T-cell (primary cell): ENCODE results near the gene MAP2K6. TPM values are rescaled to one million over a fixed set of nuclear protein-coding genes. Genes with fewer than 3 reads are reported as not detected.

Source experiments
- ATAC-seq, 4 experiments: fragments of 200-7000 bp in 3 of 4; fragments of 150-1000 bp in 1 of 4; cut with Tn5 transposase; replicated peaks in 1 of 4; 1 replicate in 3 of 4; 2 replicates in 1 of 4; pipeline ENCODE4 v1.10.0; 2021; ENCODE audit warnings: moderate library complexity in 3 of 4, mild to moderate bottlenecking in 2 of 4, moderate number of reproducible peaks in 1 of 4
- CTCF ChIA-PET, 2 donors: fragments of 300-600 bp; sonication (Branson Sonifier 250); formaldehyde crosslinking; loops; one replicate each; lab custom pipeline; 2022; ENCODE audit warnings: antibody characterized with exemption in 2 of 2; lab: Charles Lee
- POLR2A ChIA-PET, 2 donors: fragments of 300-600 bp; sonication (Branson Sonifier 250); formaldehyde crosslinking; loops; one replicate each; lab custom pipeline; 2022; ENCODE audit warnings: antibody characterized with exemption in 2 of 2; lab: Charles Lee
- DNase-seq, 35 experiments: peaks; one replicate each; pipeline versions ENCODE4 v3.0.0 to v3.0.0-alpha.2; 2013 to 2023
- H3K27ac ChIP-seq: one replicate; pipeline ENCODE4 v1.5.1; 2013; ENCODE audit warnings: low read length
- H3K27me3 ChIP-seq, 2 experiments: replicated peaks in 1 of 2; 1 replicate in 1 of 2; 2 replicates in 1 of 2; pipeline versions ENCODE4 v1.6.1 to v1.7.0; 2013; ENCODE audit warnings: low read length in 1 of 2, mixed read lengths in 1 of 2; ENCODE audit not compliant: control insufficient read depth in 2 of 2, insufficient read depth in 2 of 2; ENCODE audit errors: extremely low read depth in 1 of 2
- H3K36me3 ChIP-seq, 2 donors: 1 replicate in 1 of 2; 2 replicates in 1 of 2; pipeline versions ENCODE4 v1.6.1 to v1.7.0; 2013; ENCODE audit warnings: low read length in 1 of 2; ENCODE audit not compliant: control insufficient read depth in 2 of 2, insufficient read depth in 1 of 2; ENCODE audit errors: extremely low read depth in 1 of 2
- H3K4me1 ChIP-seq, 2 experiments: 1 replicate in 1 of 2; 2 replicates in 1 of 2; pipeline versions ENCODE4 v1.6.1 to v1.7.0; 2013; ENCODE audit warnings: low read length in 2 of 2, mixed read lengths in 1 of 2; ENCODE audit not compliant: insufficient read depth in 2 of 2, control insufficient read depth in 1 of 2; ENCODE audit errors: extremely low read depth in 1 of 2
- H3K4me3 ChIP-seq, 2 donors: 1 replicate in 1 of 2; 2 replicates in 1 of 2; pipeline versions ENCODE4 v1.5.1 to v1.7.0; 2013; ENCODE audit warnings: mild to moderate bottlenecking in 2 of 2, low read length in 1 of 2, moderate library complexity in 1 of 2; ENCODE audit not compliant: control insufficient read depth in 1 of 2; ENCODE audit errors: extremely low read depth in 1 of 2
- H3K9me3 ChIP-seq: 2 replicates; pipeline ENCODE4 v1.7.0; 2013
- H3K27ac Mint-ChIP-seq, 2 donors: one replicate each; pipeline ENCODE4 v1.8.0; 2020 to 2021; ENCODE audit warnings: mild to moderate bottlenecking in 2 of 2, mixed read lengths in 2 of 2
- H3K27me3 Mint-ChIP-seq, 2 donors: one replicate each; pipeline ENCODE4 v1.8.0; 2021 to 2022; ENCODE audit warnings: mixed read lengths in 2 of 2
- H3K36me3 Mint-ChIP-seq: one replicate; pipeline ENCODE4 v1.8.0; 2021; ENCODE audit warnings: mixed read lengths
- H3K4me1 Mint-ChIP-seq, 3 donors: one replicate each; pipeline ENCODE4 v1.8.0; 2020 to 2022; ENCODE audit warnings: mixed read lengths in 3 of 3, mild to moderate bottlenecking in 1 of 3
- H3K4me3 Mint-ChIP-seq, 3 donors: one replicate each; pipeline ENCODE4 v1.8.0; 2020 to 2022; ENCODE audit warnings: mild to moderate bottlenecking in 3 of 3, mixed read lengths in 3 of 3, moderate library complexity in 3 of 3
- H3K9me3 Mint-ChIP-seq, 3 donors: one replicate each; pipeline ENCODE4 v1.8.0; 2020 to 2022; ENCODE audit warnings: mixed read lengths in 3 of 3
- WGBS: methylation state at CpG from one replicate; pipeline ENCODE4 v1.1.5; 2013; ENCODE audit warnings: missing lambda C conversion rate; ENCODE audit not compliant: insufficient coverage; 5-methylcytosine and 5-hydroxymethylcytosine counted together
- total RNA-seq, 35 experiments: library from RNA in 6 of 35; stranded (reverse) in 6 of 35; fragments of 120-200 nt in 1 of 35; gene quantifications; one replicate each; pipeline versions ENCODE4 v1.2.1 to v1.2.4 and lab custom pipeline; 2013 to 2026

MAP2K6 gene
- total RNA-seq, 5 donors from 2014 or later (not counting 1 experiment from before 2014, with no cell fraction given): 10.4 to 25.1 (median 11.5) TPM

DNA sequence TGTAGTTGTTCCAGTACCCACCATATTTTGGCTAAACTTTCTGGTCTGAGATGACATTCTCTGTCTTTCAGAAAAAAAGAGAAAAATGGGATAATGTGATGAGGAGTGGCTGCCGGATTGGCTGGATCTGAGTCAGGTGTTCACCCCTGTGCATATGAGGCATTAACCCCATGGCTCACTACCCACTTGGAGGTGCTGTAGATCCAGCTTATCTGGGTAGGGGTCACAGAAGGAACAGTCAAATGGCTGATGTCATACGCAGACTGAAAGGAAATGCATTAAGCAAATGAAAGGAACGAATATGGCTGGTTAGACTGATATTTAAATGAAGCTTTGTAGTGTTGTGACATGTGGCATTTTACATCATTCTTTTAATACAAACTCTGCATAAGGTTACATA, 17.3 kb downstream of the MAP2K6 start:
- DNase-seq (no peak), ATAC-seq (no peak)
- H3K4me1 Mint-ChIP-seq: peaks cover 52 to 63% (median 53%) of the 10 kb centered on the region in 3 donors
- 100% methylated on average over 2 of the region's 3 CpGs for WGBS
- H3K9me3 Mint-ChIP-seq: no peaks in the 10 kb centered on the region
- Histone ChIP-seq H3K4me1 (peaks cover 0 to 2% of the 10 kb centered on the region in 2 experiments), H3K27me3 (no peaks in the 10 kb centered on the region), H3K36me3 (no peaks in the 10 kb centered on the region), H3K9me3 (no peaks in the 10 kb centered on the region), H3K27ac (no peak overlapping the region), H3K4me3 (no peak overlapping the region)
- H3K36me3 Mint-ChIP-seq: peaks cover 29% of the 10 kb centered on the region
- no peak overlapping the region for H3K27ac Mint-ChIP-seq
- H3K27me3 Mint-ChIP-seq: no peaks in the 10 kb centered on the region
- no peak overlapping the region for H3K4me3 Mint-ChIP-seq
- ChIA-PET CTCF (interaction anchor here in 1 of 2 donors (0.6 kb wide), 1 partner anchor 35 kb away, joined by 3 read pairs; no protein-coding TSS in a partner anchor), POLR2A (interaction anchor here in 1 of 2 donors (0.6 kb wide), 1 partner anchor 107 kb away, joined by 6 read pairs; no protein-coding TSS in a partner anchor)

- Histone ChIP-seq H3K27ac (no peak overlapping the region), H3K36me3 (no peaks in the 10 kb centered on the region), H3K4me3 (no peak overlapping the region), H3K4me1 (peaks cover 0 to under 1% of the 10 kb centered on the region in 2 experiments), H3K27me3 (no peaks in the 10 kb centered on the region), H3K9me3 (no peaks in the 10 kb centered on the region)
- WGBS: 94% methylated on average over 2 of the region's 3 CpGs
- H3K27ac Mint-ChIP-seq: no peak overlapping the region
- no peak for ATAC-seq
- peaks cover 51 to 66% (median 51%) of the 10 kb centered on the region in 3 donors for H3K4me1 Mint-ChIP-seq
- ChIA-PET CTCF (no interaction called here), POLR2A (no interaction called here)
- no peak for DNase-seq
- H3K9me3 Mint-ChIP-seq: no peaks in the 10 kb centered on the region
- no peaks in the 10 kb centered on the region for H3K27me3 Mint-ChIP-seq
- peaks cover 37% of the 10 kb centered on the region for H3K36me3 Mint-ChIP-seq
- H3K4me3 Mint-ChIP-seq: no peak overlapping the region
Measured at GRCh38 chr17:69433093-69433492, 18.6 kb downstream of the MAP2K6 start.

DNA sequence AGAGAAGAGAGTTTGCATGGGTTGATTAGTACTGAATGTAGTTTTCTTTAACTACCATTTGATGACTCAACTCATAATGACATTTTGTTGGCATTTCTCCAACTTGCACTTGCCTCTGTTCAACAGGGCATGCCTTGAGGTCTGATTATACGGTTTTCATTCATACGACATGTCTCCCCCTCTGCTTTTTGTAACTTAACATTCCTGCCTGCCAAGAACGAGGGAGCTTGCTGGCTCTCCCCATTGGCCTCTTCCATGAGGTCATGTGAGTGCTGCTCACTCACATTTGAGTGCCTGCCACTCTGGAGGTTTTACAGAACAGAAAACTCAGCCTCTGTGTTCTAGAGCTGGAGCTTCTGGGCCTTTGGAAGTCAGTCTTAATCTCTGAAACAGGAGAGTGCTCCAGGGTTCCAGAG, 19.7 kb downstream of the MAP2K6 start:
- Histone ChIP-seq H3K27me3 (no peaks in the 10 kb centered on the region), H3K4me3 (no peak overlapping the region), H3K27ac (no peak overlapping the region), H3K9me3 (no peaks in the 10 kb centered on the region), H3K36me3 (no peaks in the 10 kb centered on the region), H3K4me1 (no peaks in the 10 kb centered on the region)
- CTCF ChIA-PET: no interaction called here
- Mint-ChIP-seq H3K4me1 (peaks cover 43 to 64% (median 47%) of the 10 kb centered on the region in 3 donors), H3K4me3 (no peak overlapping the region), H3K36me3 (peaks cover 37% of the 10 kb centered on the region), H3K27ac (peak overlapping the region in 1 of 2 donors; percentile 1), H3K9me3 (peaks cover 0 to 4% (median 3%) of the 10 kb centered on the region in 3 donors), H3K27me3 (no peaks in the 10 kb centered on the region)
- DNase-seq (no peak), ATAC-seq (no peak)
- 93% methylated on average over 3 of the region's 3 CpGs for WGBS
- POLR2A ChIA-PET: no interaction called here

GRCh38 chr17:69435971-69436696, 21.6 kb downstream of the MAP2K6 start:
- Mint-ChIP-seq H3K9me3 (peaks cover 7 to 15% (median 10%) of the 10 kb centered on the region in 3 donors), H3K4me3 (no peak overlapping the region), H3K27ac (no peak overlapping the region), H3K27me3 (no peaks in the 10 kb centered on the region), H3K36me3 (peaks cover 45% of the 10 kb centered on the region), H3K4me1 (peaks cover 35 to 53% (median 37%) of the 10 kb centered on the region in 3 donors)
- H3K9me3 ChIP-seq: no peaks in the 10 kb centered on the region
- H3K27me3 ChIP-seq: no peaks in the 10 kb centered on the region
- H3K4me1 ChIP-seq: no peaks in the 10 kb centered on the region
- ChIA-PET POLR2A (no interaction called here), CTCF (no interaction called here)
- no peak overlapping the region for H3K27ac ChIP-seq
- ATAC-seq (no peak), DNase-seq (no peak)
- peaks cover 0 to 2% of the 10 kb centered on the region in 2 donors for H3K36me3 ChIP-seq
- no peak overlapping the region for H3K4me3 ChIP-seq
- no CpG with 5 or more reads among the region's 5 CpGs for WGBS

DNA sequence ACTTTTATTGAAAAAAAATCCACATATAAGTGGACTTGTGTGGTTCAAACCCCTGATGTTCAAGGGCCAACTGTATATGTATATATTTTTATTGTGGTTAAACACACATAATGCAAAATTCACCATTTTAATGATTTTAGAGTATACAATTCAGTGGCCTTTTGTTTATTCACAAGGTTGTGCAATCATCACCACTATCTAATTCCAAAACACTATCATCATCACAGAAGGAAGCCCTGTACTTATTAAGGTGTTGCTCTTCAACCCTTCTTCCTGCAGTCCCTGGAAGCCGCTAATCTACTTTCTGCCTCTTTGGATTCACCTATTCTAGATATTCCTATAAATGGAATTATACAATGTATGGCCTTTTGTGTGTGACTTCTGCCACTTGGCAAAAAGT, 23.0 kb downstream of the MAP2K6 start:
- no peak overlapping the region for H3K27ac ChIP-seq
- ChIA-PET CTCF (no interaction called here), POLR2A (no interaction called here)
- no peak overlapping the region for H3K4me3 ChIP-seq
- no CpG with 5 or more reads among the region's 1 CpG for WGBS
- no peaks in the 10 kb centered on the region for H3K9me3 ChIP-seq
- no peak for ATAC-seq
- Mint-ChIP-seq H3K27me3 (no peaks in the 10 kb centered on the region), H3K9me3 (peaks cover 7 to 15% (median 10%) of the 10 kb centered on the region in 3 donors), H3K4me1 (peaks cover 30 to 48% (median 35%) of the 10 kb centered on the region in 3 donors), H3K27ac (no peak overlapping the region), H3K4me3 (no peak overlapping the region), H3K36me3 (peaks cover 36% of the 10 kb centered on the region)
- H3K36me3 ChIP-seq: peaks cover 0 to 2% of the 10 kb centered on the region in 2 donors
- H3K4me1 ChIP-seq: no peaks in the 10 kb centered on the region
- no peaks in the 10 kb centered on the region for H3K27me3 ChIP-seq
- no peak for DNase-seq

GRCh38 chr17:69438776-69439175, 24.3 kb downstream of the MAP2K6 start:
- Histone ChIP-seq H3K36me3 (peaks cover 0 to 2% of the 10 kb centered on the region in 2 donors), H3K27ac (no peak overlapping the region), H3K9me3 (no peaks in the 10 kb centered on the region), H3K27me3 (no peaks in the 10 kb centered on the region), H3K4me3 (no peak overlapping the region), H3K4me1 (no peaks in the 10 kb centered on the region)
- no CpG with 5 or more reads among the region's 4 CpGs for WGBS
- peaks cover 21 to 35% (median 27%) of the 10 kb centered on the region in 3 donors for H3K4me1 Mint-ChIP-seq
- H3K9me3 Mint-ChIP-seq: peaks cover 7 to 15% (median 10%) of the 10 kb centered on the region in 3 donors
- CTCF ChIA-PET: interaction anchor here in 1 of 2 donors (0.8 kb wide), 1 partner anchor 74 kb away, joined by 4 read pairs; no protein-coding TSS in a partner anchor
- DNase-seq: no peak
- POLR2A ChIA-PET: interaction anchor here in 1 of 2 donors (0.6 kb wide), 1 partner anchor 1419 kb away, joined by 3 read pairs; no protein-coding TSS in a partner anchor
- no peak overlapping the region for H3K4me3 Mint-ChIP-seq
- no peak for ATAC-seq
- no peak overlapping the region for H3K27ac Mint-ChIP-seq
- H3K36me3 Mint-ChIP-seq: peaks cover 28% of the 10 kb centered on the region
- H3K27me3 Mint-ChIP-seq: no peaks in the 10 kb centered on the region
